ENCODE results near the gene AMH. TPM values are rescaled to one million over a fixed set of nuclear protein-coding genes. Genes with fewer than 3 reads are reported as not detected.

AMH gene
- total RNA-seq, 1 donor from 2014 or later = 16.4 TPM

- no peaks in the 10 kb centered on the region for H3K27me3 Mint-ChIP-seq (ENCODE audit: unreplicated experiment)
- H3K9me3 Mint-ChIP-seq (ENCODE audit: unreplicated experiment) = no peaks in the 10 kb centered on the region
- no peak for TF ChIP-seq CTCF (IDR thresholded peaks at IDR 0.05)
- no peaks in the 10 kb centered on the region for H3K36me3 Mint-ChIP-seq (ENCODE audit: unreplicated experiment)
- H3K27ac Mint-ChIP-seq (ENCODE audit: unreplicated experiment) = no peak overlapping the region
- DNase-seq (ENCODE audit: extremely low spot score, unreplicated experiment) = no peak
- no peak overlapping the region for H3K4me3 Mint-ChIP-seq (ENCODE audit: unreplicated experiment)
- peaks cover 6% of the 10 kb centered on the region for H3K4me1 Mint-ChIP-seq (ENCODE audit: unreplicated experiment)
These were observed 3.1 kb downstream of the AMH start for GRCh38 chr19:2252055-2252796.

GRCh38 chr19:2252797-2253105 lies 3.6 kb downstream of the AMH start:
- Mint-ChIP-seq H3K36me3 (ENCODE audit: unreplicated experiment) (no peaks in the 10 kb centered on the region), H3K9me3 (ENCODE audit: unreplicated experiment) (no peaks in the 10 kb centered on the region), H3K4me1 (ENCODE audit: unreplicated experiment) (peaks cover 6% of the 10 kb centered on the region), H3K27ac (ENCODE audit: unreplicated experiment) (no peak overlapping the region), H3K27me3 (ENCODE audit: unreplicated experiment) (no peaks in the 10 kb centered on the region), H3K4me3 (ENCODE audit: unreplicated experiment) (no peak overlapping the region)
- TF ChIP-seq CTCF (IDR thresholded peaks at IDR 0.05) = no peak
- DNase-seq (ENCODE audit: extremely low spot score, unreplicated experiment) = no peak

GRCh38 chr19:2253106-2254063 lies 4.3 kb downstream of the AMH start:
- no peak for DNase-seq (ENCODE audit: extremely low spot score, unreplicated experiment)
- peaks cover 6% of the 10 kb centered on the region for H3K4me1 Mint-ChIP-seq (ENCODE audit: unreplicated experiment)
- TF ChIP-seq CTCF (IDR thresholded peaks at IDR 0.05) = peak; percentile 30
- no peaks in the 10 kb centered on the region for H3K36me3 Mint-ChIP-seq (ENCODE audit: unreplicated experiment)
- H3K27me3 Mint-ChIP-seq (ENCODE audit: unreplicated experiment) = no peaks in the 10 kb centered on the region
- no peak overlapping the region for H3K4me3 Mint-ChIP-seq (ENCODE audit: unreplicated experiment)
- H3K9me3 Mint-ChIP-seq (ENCODE audit: unreplicated experiment) = no peaks in the 10 kb centered on the region
- H3K27ac Mint-ChIP-seq (ENCODE audit: unreplicated experiment) = no peak overlapping the region

- H3K4me1 Mint-ChIP-seq (ENCODE audit: unreplicated experiment) = peaks cover 6% of the 10 kb centered on the region
- peak; percentile 48 for TF ChIP-seq CTCF (IDR thresholded peaks at IDR 0.05)
- no peak overlapping the region for H3K4me3 Mint-ChIP-seq (ENCODE audit: unreplicated experiment)
- H3K27ac Mint-ChIP-seq (ENCODE audit: unreplicated experiment) = no peak overlapping the region
- DNase-seq (ENCODE audit: extremely low spot score, unreplicated experiment) = no peak
- H3K27me3 Mint-ChIP-seq (ENCODE audit: unreplicated experiment) = no peaks in the 10 kb centered on the region
- no peaks in the 10 kb centered on the region for H3K36me3 Mint-ChIP-seq (ENCODE audit: unreplicated experiment)
- H3K9me3 Mint-ChIP-seq (ENCODE audit: unreplicated experiment) = no peaks in the 10 kb centered on the region
These were observed 5.1 kb downstream of the AMH start for GRCh38 chr19:2254064-2254872.

Measured in osteocyte (in vitro differentiated cells).